ENCODE measurements around the gene BEAN1. TPM values are rescaled to one million over a fixed set of nuclear protein-coding genes. Genes with fewer than 3 reads are reported as not detected.
A peak's percentile ranks its signal among the peaks of the same experiment; 100 is the strongest.

BEAN1 gene
- total RNA-seq, 1 experiment from 2014 or later, result 0.24 TPM

DNA sequence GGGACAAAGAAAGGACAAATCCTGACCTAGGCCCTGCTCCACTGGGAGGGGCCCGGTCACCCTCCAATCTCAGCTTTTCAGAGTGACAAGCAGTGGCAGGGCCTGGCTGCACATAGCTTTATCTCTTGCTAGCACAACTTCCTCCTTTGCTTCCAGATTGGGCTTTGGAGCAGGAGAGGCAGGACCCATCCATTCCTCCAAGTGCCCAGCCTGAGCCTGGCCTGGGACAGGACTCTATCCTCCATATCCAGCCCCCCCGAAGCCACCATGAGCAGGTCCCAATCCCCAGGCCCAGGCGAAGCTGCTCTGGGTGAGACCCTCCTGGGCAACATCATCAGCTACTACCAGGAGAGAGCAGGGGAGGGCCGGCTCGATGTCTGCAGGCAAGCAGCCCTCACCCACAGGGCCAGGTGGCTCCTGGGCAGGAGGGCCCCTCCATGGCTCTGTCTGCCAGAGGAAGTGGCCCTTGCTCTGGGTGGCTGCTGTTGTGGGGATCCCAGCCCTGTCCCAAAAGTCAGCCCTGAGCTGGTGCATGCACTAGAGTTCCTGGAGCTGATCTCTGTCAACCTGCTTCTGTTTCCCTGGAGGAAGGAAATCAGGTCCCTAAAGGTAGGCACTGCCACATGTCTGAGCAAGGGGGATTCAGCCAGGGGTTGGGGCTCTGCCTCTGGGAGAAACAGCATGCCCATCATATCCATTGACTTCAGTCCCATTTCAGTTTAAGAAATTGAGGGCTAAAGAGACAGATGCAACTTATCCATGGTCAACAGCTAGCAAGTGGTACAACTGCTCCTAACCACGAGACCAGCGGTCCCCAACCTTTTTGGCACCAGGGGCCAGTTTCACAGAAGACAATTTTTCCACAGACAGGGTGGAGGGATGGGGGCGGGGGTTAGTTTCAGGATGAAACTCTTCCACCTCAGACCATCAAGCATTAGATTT, 64.0 kb downstream of the BEAN1 start:
- Histone ChIP-seq H4K5ac (ENCODE audit: insufficient read length, low read depth, low read length) (no peak overlapping the region), H2AK5ac (ENCODE audit: insufficient read length, low read length) (no peak overlapping the region), H4K20me1 (ENCODE audit: control insufficient read depth, insufficient read depth, insufficient read length) (no peaks in the 10 kb centered on the region), H2BK120ac (ENCODE audit: low read depth, low read length, poor library complexity, severe bottlenecking) (no peak overlapping the region), H3K23me2 (ENCODE audit: insufficient read length, low read depth, low read length, poor library complexity, severe bottlenecking) (no peaks in the 10 kb centered on the region), H2BK5ac (ENCODE audit: insufficient read length, low read length) (no peak overlapping the region), H3T11ph (ENCODE audit: low read length) (no peak overlapping the region), H3K9ac (ENCODE audit: extremely low read depth, insufficient read length, low read length) (no peak overlapping the region), H3K79me1 (ENCODE audit: insufficient read depth, low read depth, low read length, poor library complexity, severe bottlenecking) (no peaks in the 10 kb centered on the region), H3K23ac (ENCODE audit: insufficient read length, low read depth, low read length) (no peak overlapping the region), H4K91ac (ENCODE audit: insufficient read length, low read depth, low read length) (no peak overlapping the region), H3K79me2 (ENCODE audit: insufficient read depth, low read length) (no peaks in the 10 kb centered on the region), H3K4ac (ENCODE audit: low read depth, low read length) (no peak overlapping the region), H3K14ac (ENCODE audit: insufficient read depth, low read length) (no peak overlapping the region; the same call in 1 of the 2 replicates), H3K4me2 (ENCODE audit: insufficient read depth, insufficient read length, low read length) (no peak overlapping the region), H4K8ac (replicated peaks; ENCODE audit: insufficient read length, low read depth, low read length) (no peak overlapping the region), H2BK15ac (ENCODE audit: low read depth, low read length) (no peak overlapping the region), H3K9me3 (ENCODE audit: control insufficient read depth, low read depth, low read length) (no peaks in the 10 kb centered on the region), H2BK12ac (ENCODE audit: insufficient read length, low read depth, low read length) (no peak overlapping the region), H3K4me1 (ENCODE audit: insufficient read depth, low read length) (no peaks in the 10 kb centered on the region), H2AFZ (ENCODE audit: low read length) (no peak overlapping the region), H3K56ac (ENCODE audit: insufficient read length, low read depth, low read length) (no peak overlapping the region), H3K27me3 (ENCODE audit: insufficient read depth, low read length) (no peaks in the 10 kb centered on the region), H3K27ac (ENCODE audit: insufficient read length, low read depth, low read length) (no peak overlapping the region), H3K18ac (ENCODE audit: insufficient read length, low read depth, low read length) (no peak overlapping the region), H2BK20ac (ENCODE audit: low read depth, low read length, poor library complexity, severe bottlenecking) (no peak overlapping the region)
- TF ChIP-seq, protein P1, sequence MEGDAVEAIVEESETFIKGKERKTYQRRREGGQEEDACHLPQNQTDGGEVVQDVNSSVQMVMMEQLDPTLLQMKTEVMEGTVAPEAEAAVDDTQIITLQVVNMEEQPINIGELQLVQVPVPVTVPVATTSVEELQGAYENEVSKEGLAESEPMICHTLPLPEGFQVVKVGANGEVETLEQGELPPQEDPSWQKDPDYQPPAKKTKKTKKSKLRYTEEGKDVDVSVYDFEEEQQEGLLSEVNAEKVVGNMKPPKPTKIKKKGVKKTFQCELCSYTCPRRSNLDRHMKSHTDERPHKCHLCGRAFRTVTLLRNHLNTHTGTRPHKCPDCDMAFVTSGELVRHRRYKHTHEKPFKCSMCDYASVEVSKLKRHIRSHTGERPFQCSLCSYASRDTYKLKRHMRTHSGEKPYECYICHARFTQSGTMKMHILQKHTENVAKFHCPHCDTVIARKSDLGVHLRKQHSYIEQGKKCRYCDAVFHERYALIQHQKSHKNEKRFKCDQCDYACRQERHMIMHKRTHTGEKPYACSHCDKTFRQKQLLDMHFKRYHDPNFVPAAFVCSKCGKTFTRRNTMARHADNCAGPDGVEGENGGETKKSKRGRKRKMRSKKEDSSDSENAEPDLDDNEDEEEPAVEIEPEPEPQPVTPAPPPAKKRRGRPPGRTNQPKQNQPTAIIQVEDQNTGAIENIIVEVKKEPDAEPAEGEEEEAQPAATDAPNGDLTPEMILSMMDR (conservative IDR thresholded peaks at IDR 0.05), result no peak
- Mint-ChIP-seq H3K4me3 (no peak overlapping the region), H3K27me3 (ENCODE audit: low read depth) (peaks cover 5% of the 10 kb centered on the region), H3K36me3 (ENCODE audit: insufficient read depth in 1 of 3, low read depth in 3 of 3) (peaks cover 1 to 14% (median 7%) of the 10 kb centered on the region in 3 experiments; a peak in 5 of 7 replicates), H3K9me3 (peaks cover 14 to 15% of the 10 kb centered on the region in 2 experiments), H3K27ac (peak overlapping the region in 2 of 3 experiments; percentile 79 to 90; a peak in 4 of 7 replicates), H3K4me1 (peaks cover 3 to 7% of the 10 kb centered on the region in 2 experiments)
- DNase-seq, result no peak
- no CpG with 5 or more reads among the region's 8 CpGs for WGBS (ENCODE audit: extremely low coverage, insufficient read length, low lambda C conversion rate)
